Measurements from ENCODE around the gene DNAAF5.

Gene DNAAF5

GRCh38 chr7:778271-778967, 51.9 kb downstream of the DNAAF5 start:
- TF ChIP-seq CREB1 (IDR thresholded peaks at IDR 0.05; ENCODE audit: low read depth), result no peak
- peak; percentile 69 for TF ChIP-seq FOXM1 (IDR thresholded peaks at IDR 0.05; ENCODE audit: borderline replicate concordance, low read depth)
- no peak; the same call in 1 of the 2 replicates for TF ChIP-seq CEBPB (IDR thresholded peaks at IDR 0.05)
- TF ChIP-seq TCF12 (IDR thresholded peaks at IDR 0.05; ENCODE audit: low read depth), result peak; percentile 97
- TF ChIP-seq ZBTB7A (IDR thresholded peaks at IDR 0.05; ENCODE audit: low read depth), result no peak
- TF ChIP-seq RAD21 (IDR thresholded peaks at IDR 0.05; ENCODE audit: low read depth), result peak; percentile 8; the same call in 1 of the 2 replicates
- peak; percentile 92 for TF ChIP-seq NFIC (IDR thresholded peaks at IDR 0.05)
- TF ChIP-seq REST (IDR thresholded peaks at IDR 0.05; ENCODE audit: low read depth), result no peak
- TF ChIP-seq YY1 (IDR thresholded peaks at IDR 0.05; ENCODE audit: low read depth), result peak; percentile 77
- TF ChIP-seq EGR1 (IDR thresholded peaks at IDR 0.05), result no peak
- TF ChIP-seq USF1 (IDR thresholded peaks at IDR 0.05), result peak; percentile 79
- TF ChIP-seq TAF1 (IDR thresholded peaks at IDR 0.05; ENCODE audit: low read depth), result no peak
- peak; percentile 97 for TF ChIP-seq MAX (IDR thresholded peaks at IDR 0.05)
- peak; percentile 92 for TF ChIP-seq TEAD4 (IDR thresholded peaks at IDR 0.05)
- TF ChIP-seq EP300 (IDR thresholded peaks at IDR 0.05; ENCODE audit: borderline replicate concordance), result peak; percentile 96

- TF ChIP-seq RAD21 (IDR thresholded peaks at IDR 0.05; ENCODE audit: low read depth), result no peak
- no peak for TF ChIP-seq CEBPB (IDR thresholded peaks at IDR 0.05)
- TF ChIP-seq FOXM1 (IDR thresholded peaks at IDR 0.05; ENCODE audit: borderline replicate concordance, low read depth), result no peak
- peak; percentile 65 for TF ChIP-seq NFIC (IDR thresholded peaks at IDR 0.05)
- peak; percentile 21; the same call in 1 of the 2 replicates for TF ChIP-seq TEAD4 (IDR thresholded peaks at IDR 0.05)
- no peak for TF ChIP-seq TCF12 (IDR thresholded peaks at IDR 0.05; ENCODE audit: low read depth)
- TF ChIP-seq CREB1 (IDR thresholded peaks at IDR 0.05; ENCODE audit: low read depth), result no peak
Observed at GRCh38 chr7:778968-779451, 52.5 kb downstream of the DNAAF5 start.

- no peak for TF ChIP-seq ZBTB7A (IDR thresholded peaks at IDR 0.05; ENCODE audit: low read depth)
- no peak for TF ChIP-seq TCF12 (IDR thresholded peaks at IDR 0.05; ENCODE audit: low read depth)
- TF ChIP-seq TAF1 (IDR thresholded peaks at IDR 0.05; ENCODE audit: low read depth), result no peak
- no peak for TF ChIP-seq REST (IDR thresholded peaks at IDR 0.05; ENCODE audit: low read depth)
Observed at GRCh38 chr7:779480-779879, 53.0 kb downstream of the DNAAF5 start.

GRCh38 chr7:780081-780480, 53.6 kb downstream of the DNAAF5 start:
- TF ChIP-seq EGR1 (IDR thresholded peaks at IDR 0.05), result no peak
- no peak for TF ChIP-seq EP300 (IDR thresholded peaks at IDR 0.05; ENCODE audit: borderline replicate concordance)
- TF ChIP-seq CEBPB (IDR thresholded peaks at IDR 0.05), result no peak
- TF ChIP-seq USF1 (IDR thresholded peaks at IDR 0.05), result no peak
- TF ChIP-seq TCF12 (IDR thresholded peaks at IDR 0.05; ENCODE audit: low read depth), result no peak
- TF ChIP-seq ZBTB7A (IDR thresholded peaks at IDR 0.05; ENCODE audit: low read depth), result no peak
- TF ChIP-seq TAF1 (IDR thresholded peaks at IDR 0.05; ENCODE audit: low read depth), result no peak
- TF ChIP-seq YY1 (IDR thresholded peaks at IDR 0.05; ENCODE audit: low read depth), result no peak
- no peak for TF ChIP-seq NFIC (IDR thresholded peaks at IDR 0.05)
- no peak for TF ChIP-seq FOXM1 (IDR thresholded peaks at IDR 0.05; ENCODE audit: borderline replicate concordance, low read depth)
- no peak for TF ChIP-seq REST (IDR thresholded peaks at IDR 0.05; ENCODE audit: low read depth)
- no peak for TF ChIP-seq TEAD4 (IDR thresholded peaks at IDR 0.05)
- no peak for TF ChIP-seq RAD21 (IDR thresholded peaks at IDR 0.05; ENCODE audit: low read depth)
- TF ChIP-seq MAX (IDR thresholded peaks at IDR 0.05), result no peak
- no peak for TF ChIP-seq CREB1 (IDR thresholded peaks at IDR 0.05; ENCODE audit: low read depth)
